HG03442 (cell line): ENCODE results near the gene CCDC68.
"Not testable (repeated sequence)": the region's sequence is repeated elsewhere in the genome, so short reads cannot be mapped to it uniquely, and the experiment has no call there.

Source experiments
- ATAC-seq: cut with Tn5 transposase; IDR thresholded peaks from one replicate; pipeline ENCODE4 v1.9.1; 2021; ENCODE audit warnings: mild to moderate bottlenecking, moderate library complexity; ENCODE audit not compliant: unreplicated experiment

The CCDC68 gene

GRCh38 chr18:54878659-54879358 lies 80.5 kb downstream of the CCDC68 start:
- ATAC-seq, result no peak

- ATAC-seq, result no peak
These were observed 81.1 kb downstream of the CCDC68 start for GRCh38 chr18:54878159-54878622.

GRCh38 chr18:54877076-54877475 lies 82.2 kb downstream of the CCDC68 start:
- no peak for ATAC-seq

- ATAC-seq, result no peak
These were observed 84.2 kb downstream of the CCDC68 start for GRCh38 chr18:54875063-54875462.

GRCh38 chr18:54873884-54874255 lies 85.4 kb downstream of the CCDC68 start:
- ATAC-seq, result no peak

- ATAC-seq, result no peak
These were observed 86.6 kb downstream of the CCDC68 start for GRCh38 chr18:54872681-54873080.

GRCh38 chr18:54871231-54871630 lies 88.0 kb downstream of the CCDC68 start:
- no peak for ATAC-seq

- no peak for ATAC-seq
These were observed 92.1 kb downstream of the CCDC68 start for GRCh38 chr18:54867131-54867530.

GRCh38 chr18:54860941-54861340 lies 98.3 kb downstream of the CCDC68 start:
- ATAC-seq, result no peak

GRCh38 chr18:54859667-54860421 lies 99.4 kb downstream of the CCDC68 start:
- no peak for ATAC-seq

- no peak for ATAC-seq
These were observed 101.8 kb downstream of the CCDC68 start for GRCh38 chr18:54857499-54857898.

GRCh38 chr18:54856105-54856646 lies 103.1 kb downstream of the CCDC68 start:
- no peak for ATAC-seq

GRCh38 chr18:54855050-54855449 lies 104.2 kb downstream of the CCDC68 start:
- not testable (repeated sequence) for ATAC-seq

GRCh38 chr18:54852780-54853675 lies 106.2 kb downstream of the CCDC68 start:
- no peak for ATAC-seq
